Measurements from ENCODE around the gene BPIFB1.

DNA sequence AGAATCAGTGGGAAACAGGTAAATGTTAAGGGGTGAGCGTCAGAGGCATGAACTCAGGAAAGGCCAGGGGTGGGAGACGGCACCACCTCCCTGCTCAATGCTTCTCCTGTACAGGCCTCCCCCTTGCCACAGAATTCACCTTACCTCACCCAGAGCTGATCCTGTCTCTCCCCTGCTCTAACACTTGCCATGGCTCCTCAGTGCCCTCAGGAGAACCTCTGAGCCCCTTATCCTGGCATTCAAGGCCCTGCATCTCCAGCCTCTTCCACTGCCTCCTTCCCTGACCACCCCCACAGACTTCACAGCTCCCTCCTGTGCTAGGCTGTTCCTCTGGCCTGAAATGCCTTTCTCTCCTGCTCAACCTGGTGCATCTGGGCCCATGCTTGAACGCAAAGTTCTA is 33.9 kb downstream of the BPIFB1 start:
- TF ChIP-seq POLR2A (IDR thresholded peaks at IDR 0.05; ENCODE audit: low read depth, low read length) (no peak), POLR2AphosphoS5 (IDR thresholded peaks at IDR 0.05; ENCODE audit: insufficient read depth, low read depth, low read length) (no peak), EZH2 (IDR thresholded peaks at IDR 0.05; ENCODE audit: borderline replicate concordance, low read depth, low read length, severe bottlenecking) (no peak), MYC (IDR thresholded peaks at IDR 0.05; ENCODE audit: low read depth, low read length) (no peak), JUN (IDR thresholded peaks at IDR 0.05; ENCODE audit: borderline replicate concordance, insufficient read depth, insufficient read length, low read depth) (no peak)
- TF ChIP-seq, protein P1, sequence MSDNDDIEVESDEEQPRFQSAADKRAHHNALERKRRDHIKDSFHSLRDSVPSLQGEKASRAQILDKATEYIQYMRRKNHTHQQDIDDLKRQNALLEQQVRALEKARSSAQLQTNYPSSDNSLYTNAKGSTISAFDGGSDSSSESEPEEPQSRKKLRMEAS (IDR thresholded peaks at IDR 0.05; ENCODE audit: insufficient read depth, insufficient read length): no peak
- TF ChIP-seq, protein P2, sequence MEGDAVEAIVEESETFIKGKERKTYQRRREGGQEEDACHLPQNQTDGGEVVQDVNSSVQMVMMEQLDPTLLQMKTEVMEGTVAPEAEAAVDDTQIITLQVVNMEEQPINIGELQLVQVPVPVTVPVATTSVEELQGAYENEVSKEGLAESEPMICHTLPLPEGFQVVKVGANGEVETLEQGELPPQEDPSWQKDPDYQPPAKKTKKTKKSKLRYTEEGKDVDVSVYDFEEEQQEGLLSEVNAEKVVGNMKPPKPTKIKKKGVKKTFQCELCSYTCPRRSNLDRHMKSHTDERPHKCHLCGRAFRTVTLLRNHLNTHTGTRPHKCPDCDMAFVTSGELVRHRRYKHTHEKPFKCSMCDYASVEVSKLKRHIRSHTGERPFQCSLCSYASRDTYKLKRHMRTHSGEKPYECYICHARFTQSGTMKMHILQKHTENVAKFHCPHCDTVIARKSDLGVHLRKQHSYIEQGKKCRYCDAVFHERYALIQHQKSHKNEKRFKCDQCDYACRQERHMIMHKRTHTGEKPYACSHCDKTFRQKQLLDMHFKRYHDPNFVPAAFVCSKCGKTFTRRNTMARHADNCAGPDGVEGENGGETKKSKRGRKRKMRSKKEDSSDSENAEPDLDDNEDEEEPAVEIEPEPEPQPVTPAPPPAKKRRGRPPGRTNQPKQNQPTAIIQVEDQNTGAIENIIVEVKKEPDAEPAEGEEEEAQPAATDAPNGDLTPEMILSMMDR (IDR thresholded peaks at IDR 0.05; ENCODE audit: extremely low read depth in 1 of 2, insufficient read depth in 1 of 2, low read depth in 1 of 2, low read length in 2 of 2): no peak
